ENCODE results near the gene CXCL3. TPM values are rescaled to one million over a fixed set of nuclear protein-coding genes. Genes with fewer than 3 reads are reported as not detected.

CXCL3 gene
- total RNA-seq, 1 experiment from 2014 or later: 0.23 TPM

- Histone ChIP-seq H3K36me3 (ENCODE audit: control insufficient read depth, insufficient read depth, low read length) (no peaks in the 10 kb centered on the region), H3K9me3 (ENCODE audit: control insufficient read depth, insufficient read depth, low read depth, low read length) (no peaks in the 10 kb centered on the region), H3K4me1 (ENCODE audit: control insufficient read depth, insufficient read depth, low read length) (no peaks in the 10 kb centered on the region), H3K27me3 (ENCODE audit: control insufficient read depth, insufficient read depth, low read length) (0 out of 2 replicates have a peak, but pooled peaks cover 2% of the 10 kb centered on the region), H3K27ac (ENCODE audit: low read length) (no peak within 1 kb of the TSS), H3K4me3 (ENCODE audit: low read depth in 2 of 2, low read length in 2 of 2) (peak within 1 kb of the TSS; percentile 29 to 46)
- CTCF ChIA-PET: no interaction called here
- no peak for DNase-seq (ENCODE audit: low read depth, low spot score)
- no TSS peak for BruUV-seq (replicated peaks)
- peak; percentile 80 for ATAC-seq
- intact Hi-C loops (cut with micrococcal nuclease; ENCODE audit: unreplicated experiment) (no loop called here), in situ Hi-C loops (cut with HindIII; ENCODE audit: low pct_unique_long_range_greater_than_20kb, low sequenced_read_pairs) (no loop called here)
- no peak for TF ChIP-seq SIN3A (IDR thresholded peaks at IDR 0.05; ENCODE audit: borderline replicate concordance, insufficient read depth, low read depth, low read length)
- TF ChIP-seq TCF7L2 (IDR thresholded peaks at IDR 0.05; ENCODE audit: low read depth, low read length): no peak
- no peak; the same call in 1 of the 2 replicates for TF ChIP-seq CTCF (IDR thresholded peaks at IDR 0.05)
- TF ChIP-seq REST (IDR thresholded peaks at IDR 0.05; ENCODE audit: insufficient read depth in 1 of 2, low read depth in 2 of 2, low read length in 1 of 2): no peak
- no peak for TF ChIP-seq POLR2AphosphoS5 (IDR thresholded peaks at IDR 0.05; ENCODE audit: low read depth, low read length)
- POLR2A ChIA-PET: no interaction called here
These were observed 40.2 kb downstream of the CXCL3 start, which contains the start of gene CXCL5 for GRCh38 chr4:73998040-73999011. CXCL5 (minus strand) TSS chr4:73998677; CDS start chr4:73998581, 96 bp downstream.

- H3K9me3 ChIP-seq (ENCODE audit: control insufficient read depth, insufficient read depth, low read depth, low read length): no peaks in the 10 kb centered on the region
- H3K4me3 ChIP-seq (ENCODE audit: low read depth in 2 of 2, low read length in 2 of 2): no peak overlapping the region
- in situ Hi-C loops (cut with HindIII; ENCODE audit: low pct_unique_long_range_greater_than_20kb, low sequenced_read_pairs): no loop called here
- intact Hi-C loops (cut with micrococcal nuclease; ENCODE audit: unreplicated experiment): no loop called here
- DNase-seq (ENCODE audit: low read depth, low spot score) (no peak), ATAC-seq (no peak)
- ChIA-PET POLR2A (no interaction called here), CTCF (no interaction called here)
- H3K27me3 ChIP-seq (ENCODE audit: control insufficient read depth, insufficient read depth, low read length): no peaks in the 10 kb centered on the region
- no peaks in the 10 kb centered on the region for H3K36me3 ChIP-seq (ENCODE audit: control insufficient read depth, insufficient read depth, low read length)
- BruUV-seq (replicated peaks): no TSS peak
- TF ChIP-seq TCF7L2 (IDR thresholded peaks at IDR 0.05; ENCODE audit: low read depth, low read length) (no peak), CTCF (IDR thresholded peaks at IDR 0.05) (no peak), REST (IDR thresholded peaks at IDR 0.05; ENCODE audit: insufficient read depth in 1 of 2, low read depth in 2 of 2, low read length in 1 of 2) (no peak), SIN3A (IDR thresholded peaks at IDR 0.05; ENCODE audit: borderline replicate concordance, insufficient read depth, low read depth, low read length) (no peak), POLR2AphosphoS5 (IDR thresholded peaks at IDR 0.05; ENCODE audit: low read depth, low read length) (no peak)
- H3K27ac ChIP-seq (ENCODE audit: low read length): no peak overlapping the region
- no peaks in the 10 kb centered on the region for H3K4me1 ChIP-seq (ENCODE audit: control insufficient read depth, insufficient read depth, low read length)
These were observed 46.4 kb downstream of the CXCL3 start for GRCh38 chr4:73992050-73992449.

All from Panc1 (cell line).